GM23248 (cell line): ENCODE results near the gene TMEM181. TPM values are rescaled to one million over a fixed set of nuclear protein-coding genes. Genes with fewer than 3 reads are reported as not detected.

Source experiments
- DNase-seq: peaks from one replicate; pipeline ENCODE4 v3.0.0-alpha.2; 2015
- H2AFZ ChIP-seq: fragments of 200-600 bp; sonication (generic); 2 replicates; pipeline ENCODE4 v1.6.1; 2016; ENCODE audit warnings: antibody characterized with exemption
- H3F3A ChIP-seq: fragments of 200-600 bp; sonication (generic); 2 replicates; pipeline ENCODE4 v1.6.1; 2016; ENCODE audit warnings: mild to moderate bottlenecking, antibody characterized with exemption, mixed run types; ENCODE audit not compliant: insufficient read depth
- H3K27ac ChIP-seq: fragments of 200-600 bp; sonication (generic); 2 replicates; pipeline ENCODE4 v1.5.1; 2016; ENCODE audit warnings: mild to moderate bottlenecking
- H3K27me3 ChIP-seq: fragments of 200-600 bp; sonication (generic); replicated peaks from 2 replicates; pipeline ENCODE4 v1.6.1; 2016; ENCODE audit warnings: mild to moderate bottlenecking; ENCODE audit not compliant: insufficient read depth
- H3K36me3 ChIP-seq: fragments of 200-600 bp; sonication (generic); 2 replicates; pipeline ENCODE4 v1.6.1; 2016; ENCODE audit warnings: low read depth, mild to moderate bottlenecking
- H3K4me1 ChIP-seq: fragments of 200-600 bp; sonication (generic); 2 replicates; pipeline ENCODE4 v1.6.1; 2016; ENCODE audit warnings: mild to moderate bottlenecking; ENCODE audit not compliant: insufficient read depth
- H3K4me2 ChIP-seq: fragments of 200-600 bp; sonication (generic); one replicate; pipeline ENCODE4 v1.6.1; 2016; ENCODE audit warnings: mild to moderate bottlenecking; ENCODE audit not compliant: unreplicated experiment
- H3K4me3 ChIP-seq: fragments of 200-600 bp; sonication (generic); 2 replicates; pipeline ENCODE4 v1.5.1; 2016; ENCODE audit warnings: mild to moderate bottlenecking
- H3K79me2 ChIP-seq: fragments of 200-600 bp; sonication (generic); 2 replicates; pipeline ENCODE4 v1.6.1; 2016; ENCODE audit warnings: mild to moderate bottlenecking; ENCODE audit not compliant: insufficient read depth
- H3K9ac ChIP-seq: fragments of 200-600 bp; sonication (generic); 2 replicates; pipeline ENCODE4 v1.6.1; 2016; ENCODE audit warnings: mild to moderate bottlenecking
- H3K9me2 ChIP-seq: fragments of 200-600 bp; sonication (generic); 2 replicates; pipeline ENCODE4 v1.6.1; 2016; ENCODE audit warnings: mixed run types, mild to moderate bottlenecking, moderate library complexity; ENCODE audit not compliant: insufficient read depth
- H3K9me3 ChIP-seq: fragments of 200-600 bp; sonication (generic); one replicate; pipeline ENCODE4 v1.6.1; 2017; ENCODE audit warnings: low read depth
- H4K20me1 ChIP-seq: fragments of 200-600 bp; sonication (generic); 2 replicates; pipeline ENCODE4 v1.6.0; 2016; ENCODE audit not compliant: insufficient read depth
- EZH2 ChIP-seq: fragments of 200-600 bp; sonication (generic); IDR thresholded peaks from 2 replicates; pipeline ENCODE4 v1.6.1; 2018; ENCODE audit warnings: antibody characterized with exemption, mild to moderate bottlenecking; ENCODE audit not compliant: insufficient read depth, poor library complexity, severe bottlenecking
- EZH2phosphoT487 ChIP-seq: fragments of 200-600 bp; sonication (generic); IDR thresholded peaks from 2 replicates; pipeline ENCODE4 v1.6.1; 2018; ENCODE audit warnings: antibody characterized with exemption, moderate library complexity, mild to moderate bottlenecking, low read depth; ENCODE audit not compliant: insufficient read depth
- WGBS, 2 experiments: methylation state at CpG; one replicate each; pipeline ENCODE4 v1.1.6; 2015 to 2017; ENCODE audit warnings: low lambda C conversion rate in 2 of 2, low coverage in 1 of 2; ENCODE audit errors: missing lambda C conversion rate in 2 of 2; 5-methylcytosine and 5-hydroxymethylcytosine counted together
- in situ Hi-C: fragments of 300-500 bp; cut with MboI; formaldehyde crosslinking; loops from 2 replicates; pipeline ENCODE4 v1.15.0; 2020
- polyA plus RNA-seq: library from polyadenylated mRNA; unstranded; fragments of >200 nt; fragmentation: Nextera tagmentation; extraction: Ambion mirVana; gene quantifications from 2 replicates; pipeline ENCODE4 v1.2.1, GENCODE V29; 2016
- total RNA-seq: library from RNA; depleted of rRNA; stranded (reverse); fragments of >200 nt; shearing (Covaris generic); gene quantifications from 2 replicates; pipeline ENCODE4 v1.2.3, GENCODE V29; 2014

Gene TMEM181
- total and polyA plus RNA-seq, 2 experiments from 2014 or later, result 30.7 to 52.6 TPM

DNA sequence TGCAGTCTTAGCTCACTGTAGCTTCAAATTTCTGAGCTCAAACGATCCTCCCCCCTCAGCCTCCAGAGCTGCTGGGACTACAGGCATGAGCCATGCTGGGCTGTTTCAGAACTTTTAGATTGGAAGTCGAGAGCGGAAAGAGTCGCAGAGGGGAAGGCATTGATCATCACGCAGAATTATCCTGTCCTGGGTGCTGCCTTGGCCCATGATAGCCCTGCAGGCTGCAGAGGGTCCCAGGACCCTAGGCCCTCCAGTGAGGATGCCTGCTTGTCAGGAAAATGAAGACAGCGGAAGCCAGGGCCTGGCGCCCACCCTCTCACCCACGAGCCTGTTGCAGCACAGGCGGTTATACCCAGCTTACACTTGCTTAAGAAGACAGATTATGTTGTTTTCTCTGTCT, 9.1 kb downstream of the TMEM181 start:
- H3K4me2 ChIP-seq, result no peak overlapping the region
- H3K9ac ChIP-seq, result no peak overlapping the region
- H3K4me3 ChIP-seq, result no peak overlapping the region
- H3K36me3 ChIP-seq, result no peaks in the 10 kb centered on the region
- no peak overlapping the region for H3K27ac ChIP-seq
- no peaks in the 10 kb centered on the region for H3K27me3 ChIP-seq
- 82 to 83% methylated on average over 9 of the region's 9 CpGs for WGBS, 2 experiments
- peaks cover 95% of the 10 kb centered on the region for H3K79me2 ChIP-seq
- no peaks in the 10 kb centered on the region for H3K9me3 ChIP-seq
- H4K20me1 ChIP-seq, result no peaks in the 10 kb centered on the region
- no peak for TF ChIP-seq EZH2
- TF ChIP-seq EZH2phosphoT487, result no peak
- DNase-seq, result no peak
- in situ Hi-C loops, result no loop called here
- H3F3A ChIP-seq, result no peaks in the 10 kb centered on the region
- H3K9me2 ChIP-seq, result no peaks in the 10 kb centered on the region
- no peaks in the 10 kb centered on the region for H3K4me1 ChIP-seq
- no peak overlapping the region for H2AFZ ChIP-seq

DNA sequence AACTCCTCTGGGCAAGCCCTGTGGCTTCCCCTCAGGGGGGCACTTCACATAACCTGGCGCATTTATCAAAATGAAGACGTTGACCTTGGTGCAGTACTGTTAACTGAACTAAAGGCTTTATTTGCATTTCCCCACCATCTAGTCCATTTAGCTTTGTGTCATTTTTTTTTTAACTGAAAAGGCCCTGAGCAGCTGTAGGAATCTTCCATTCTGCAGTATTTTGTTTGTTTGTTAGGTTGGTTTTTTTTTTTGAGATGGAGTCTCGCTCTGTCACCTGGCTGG, 10.7 kb downstream of the TMEM181 start:
- DNase-seq, result no peak
- H3K4me3 ChIP-seq, result no peak overlapping the region
- H3K9me3 ChIP-seq, result no peaks in the 10 kb centered on the region
- no peaks in the 10 kb centered on the region for H3K4me1 ChIP-seq
- H2AFZ ChIP-seq, result no peak overlapping the region
- H3K79me2 ChIP-seq, result peaks cover 95% of the 10 kb centered on the region
- H3F3A ChIP-seq, result 0 out of 2 replicates have a peak, but pooled peaks cover 3% of the 10 kb centered on the region
- H3K9ac ChIP-seq, result no peak overlapping the region
- TF ChIP-seq EZH2 (no peak), EZH2phosphoT487 (no peak)
- no peaks in the 10 kb centered on the region for H3K9me2 ChIP-seq
- no peaks in the 10 kb centered on the region for H3K27me3 ChIP-seq
- H3K4me2 ChIP-seq, result no peak overlapping the region
- no peaks in the 10 kb centered on the region for H3K36me3 ChIP-seq
- in situ Hi-C loops, result no loop called here
- H3K27ac ChIP-seq, result no peak overlapping the region
- 98 to 100% methylated on average over 3 of the region's 3 CpGs for WGBS, 2 experiments
- H4K20me1 ChIP-seq, result no peaks in the 10 kb centered on the region

DNA sequence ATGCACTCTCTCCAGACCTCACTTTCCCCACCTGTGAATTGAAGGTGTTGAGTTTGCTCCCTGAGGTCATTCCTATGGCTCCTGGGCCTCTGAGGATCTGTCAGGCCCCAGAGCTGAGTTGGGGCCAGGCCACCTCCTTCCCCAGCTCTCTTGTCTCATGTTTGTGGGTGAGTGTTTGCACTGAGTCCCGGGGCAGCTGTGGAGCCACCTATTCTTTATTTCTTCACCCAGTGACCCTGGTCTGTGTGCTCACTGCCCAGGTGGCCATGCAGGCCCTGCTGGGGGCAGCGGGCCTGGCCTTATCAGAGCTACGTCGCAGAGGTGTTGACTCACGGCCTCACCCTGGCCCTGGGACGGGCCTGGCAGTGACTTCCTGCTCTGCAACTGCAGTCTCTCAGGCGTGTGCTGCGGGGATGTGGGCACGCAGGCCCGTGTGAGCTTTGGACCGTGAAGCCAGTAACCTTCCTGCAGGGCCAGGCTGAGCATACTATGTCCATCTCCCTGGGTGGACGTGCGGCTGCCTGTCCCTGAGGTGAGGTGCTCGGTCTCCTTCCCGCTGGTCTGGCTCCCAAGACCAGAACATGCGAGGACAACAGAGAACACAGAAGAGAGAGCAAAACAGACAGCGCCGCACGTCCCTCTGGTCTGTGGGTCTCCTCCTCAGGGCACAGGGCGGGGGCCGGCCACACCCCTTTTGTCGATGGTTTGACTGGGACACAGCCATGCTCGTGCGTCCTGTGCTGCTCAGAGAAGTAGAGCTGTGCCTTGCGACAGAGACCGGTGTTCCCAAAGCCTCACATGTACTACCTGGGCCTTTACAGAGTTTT, 12.1 kb downstream of the TMEM181 start:
- no peak for DNase-seq
- Histone ChIP-seq H3K79me2 (peaks cover 94% of the 10 kb centered on the region), H3K9me2 (no peaks in the 10 kb centered on the region), H3F3A (peaks cover 7% of the 10 kb centered on the region; the same call in 1 of the 2 replicates), H3K9me3 (no peaks in the 10 kb centered on the region), H3K4me3 (no peak overlapping the region), H3K4me2 (no peak overlapping the region), H2AFZ (no peak overlapping the region), H4K20me1 (no peaks in the 10 kb centered on the region), H3K27me3 (no peaks in the 10 kb centered on the region), H3K27ac (no peak overlapping the region), H3K36me3 (no peaks in the 10 kb centered on the region), H3K4me1 (no peaks in the 10 kb centered on the region), H3K9ac (no peak overlapping the region)
- 98% methylated on average over 25 to 26 of the region's 26 CpGs for WGBS, 2 experiments
- TF ChIP-seq EZH2phosphoT487 (no peak), EZH2 (no peak)
- in situ Hi-C loops, result no loop called here

DNA sequence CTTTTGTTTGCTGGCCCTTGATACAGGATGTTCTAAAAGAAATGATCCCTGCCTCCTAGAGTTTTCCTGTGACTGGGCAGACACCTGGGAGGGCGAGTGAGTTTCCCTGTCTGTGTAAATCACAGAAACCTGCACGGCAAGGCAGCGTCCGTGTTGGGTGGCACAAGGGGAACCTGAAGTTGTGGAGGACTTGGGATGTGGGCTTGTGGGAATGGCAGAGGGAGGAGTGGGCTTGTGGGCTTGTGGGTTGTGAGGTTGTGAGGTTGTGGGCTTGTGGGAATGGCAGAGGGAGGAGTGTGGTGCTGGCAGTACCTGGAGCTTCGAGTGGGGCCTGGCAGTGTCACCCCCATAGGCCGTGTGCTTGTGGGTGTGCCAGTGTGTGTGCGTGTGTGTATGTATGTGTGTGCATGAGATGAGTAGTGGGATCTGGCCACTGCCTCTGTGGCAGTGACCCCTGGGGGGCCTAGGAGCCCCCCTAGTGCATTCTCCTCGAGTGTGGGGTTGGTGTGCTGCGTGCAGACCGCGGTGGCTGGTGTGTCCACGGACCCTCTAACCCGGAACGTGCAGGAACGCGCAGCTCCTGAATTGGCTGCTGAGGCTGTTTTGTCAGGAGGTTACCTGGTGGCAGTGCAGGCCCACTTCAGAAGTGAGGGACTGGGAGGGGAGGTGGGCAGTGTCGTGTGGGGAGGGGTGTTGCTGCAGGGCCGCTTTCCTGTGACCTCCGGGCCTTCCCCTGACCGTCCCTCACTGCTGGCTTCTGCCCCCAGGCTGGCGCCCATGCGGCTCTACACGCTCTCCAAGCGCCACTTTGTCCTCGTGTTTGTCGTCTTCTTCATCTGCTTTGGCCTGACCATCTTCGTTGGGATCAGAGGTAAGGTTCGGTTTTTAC, 13.0 kb downstream of the TMEM181 start:
- Histone ChIP-seq H2AFZ (no peak overlapping the region), H3K9me3 (no peaks in the 10 kb centered on the region), H3K79me2 (peaks cover 94% of the 10 kb centered on the region), H3F3A (peaks cover 16% of the 10 kb centered on the region), H3K27ac (no peak overlapping the region), H3K27me3 (no peaks in the 10 kb centered on the region), H3K4me2 (no peak overlapping the region), H3K4me1 (no peaks in the 10 kb centered on the region), H4K20me1 (no peaks in the 10 kb centered on the region), H3K36me3 (no peaks in the 10 kb centered on the region), H3K9ac (no peak overlapping the region), H3K9me2 (no peaks in the 10 kb centered on the region), H3K4me3 (no peak overlapping the region)
- 87 to 95% methylated on average over 15 to 28 of the region's 28 CpGs for WGBS, 2 experiments
- in situ Hi-C loops, result no loop called here
- TF ChIP-seq EZH2phosphoT487 (no peak), EZH2 (no peak)
- DNase-seq, result no peak
